Adrenal gland (tissue), 5 donors: Measurements from ENCODE around the gene MTUS2.

Experiments
- POLR2A ChIP-seq, 2 donors: fragments of 450-650 bp; IDR thresholded peaks; one replicate each; pipeline ENCODE4 v1.6.1; 2017; ENCODE audit warnings: antibody characterized with exemption in 2 of 2, mild to moderate bottlenecking in 2 of 2, moderate library complexity in 1 of 2
- TF ChIP-seq, protein P1 (sequence below), 6 experiments: fragments of 450-650 bp in 4 of 6; fragments of 200-600 bp in 2 of 6; sonication (generic) in 1 of 6; IDR thresholded peaks; 1 replicate in 5 of 6; 2 replicates in 1 of 6; pipeline versions ENCODE4 v1.5.1 to v1.8.0; 2016 to 2021; ENCODE audit warnings: antibody characterized with exemption in 6 of 6, mild to moderate bottlenecking in 2 of 6, moderate library complexity in 1 of 6
- donor health status: DM: no; HTN: no; CAD: no.

DNA sequence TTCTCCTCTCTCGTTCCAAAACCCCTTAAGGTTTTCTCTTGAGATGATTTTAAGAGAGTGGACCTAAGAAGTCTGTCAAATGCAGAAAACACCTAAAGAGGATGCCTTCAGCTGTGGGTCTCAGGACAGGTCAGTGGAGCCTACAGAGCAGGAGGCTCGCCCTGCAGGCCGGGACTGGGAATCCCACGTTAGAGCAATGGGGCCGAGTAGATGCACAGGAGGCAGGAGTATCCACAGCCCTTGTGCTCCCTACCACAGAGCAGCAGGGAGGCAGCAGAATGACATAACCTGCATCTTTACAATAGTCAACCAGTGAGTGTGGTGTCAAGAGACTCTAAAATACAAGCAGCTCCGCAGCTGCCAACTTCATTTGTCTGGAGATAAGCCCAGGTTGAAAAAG is 229.4 kb downstream of the MTUS2 start:
- no peak for TF ChIP-seq POLR2A (IDR thresholded peaks at IDR 0.05)
- TF ChIP-seq, protein P1, sequence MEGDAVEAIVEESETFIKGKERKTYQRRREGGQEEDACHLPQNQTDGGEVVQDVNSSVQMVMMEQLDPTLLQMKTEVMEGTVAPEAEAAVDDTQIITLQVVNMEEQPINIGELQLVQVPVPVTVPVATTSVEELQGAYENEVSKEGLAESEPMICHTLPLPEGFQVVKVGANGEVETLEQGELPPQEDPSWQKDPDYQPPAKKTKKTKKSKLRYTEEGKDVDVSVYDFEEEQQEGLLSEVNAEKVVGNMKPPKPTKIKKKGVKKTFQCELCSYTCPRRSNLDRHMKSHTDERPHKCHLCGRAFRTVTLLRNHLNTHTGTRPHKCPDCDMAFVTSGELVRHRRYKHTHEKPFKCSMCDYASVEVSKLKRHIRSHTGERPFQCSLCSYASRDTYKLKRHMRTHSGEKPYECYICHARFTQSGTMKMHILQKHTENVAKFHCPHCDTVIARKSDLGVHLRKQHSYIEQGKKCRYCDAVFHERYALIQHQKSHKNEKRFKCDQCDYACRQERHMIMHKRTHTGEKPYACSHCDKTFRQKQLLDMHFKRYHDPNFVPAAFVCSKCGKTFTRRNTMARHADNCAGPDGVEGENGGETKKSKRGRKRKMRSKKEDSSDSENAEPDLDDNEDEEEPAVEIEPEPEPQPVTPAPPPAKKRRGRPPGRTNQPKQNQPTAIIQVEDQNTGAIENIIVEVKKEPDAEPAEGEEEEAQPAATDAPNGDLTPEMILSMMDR (IDR thresholded peaks at IDR 0.05) = no peak
